Suprapubic skin (tissue), 3 donors: Measurements from ENCODE around the gene TMEM18.

Experiments
- POLR2AphosphoS5 ChIP-seq, 3 donors: sonication (generic); formaldehyde crosslinking; IDR thresholded peaks; one replicate each; pipeline ENCODE4 v1.6.1; 2017; ENCODE audit warnings: antibody characterized with exemption in 3 of 3
- TF ChIP-seq, protein P1 (sequence below), 2 donors: fragments of 200-600 bp in 1 of 2; fragments of 450-650 bp in 1 of 2; sonication (generic) in 1 of 2; IDR thresholded peaks; one replicate each; pipeline ENCODE4 v1.5.1; 2016 to 2019; ENCODE audit warnings: antibody characterized with exemption in 2 of 2, mild to moderate bottlenecking in 1 of 2, moderate library complexity in 1 of 2

DNA sequence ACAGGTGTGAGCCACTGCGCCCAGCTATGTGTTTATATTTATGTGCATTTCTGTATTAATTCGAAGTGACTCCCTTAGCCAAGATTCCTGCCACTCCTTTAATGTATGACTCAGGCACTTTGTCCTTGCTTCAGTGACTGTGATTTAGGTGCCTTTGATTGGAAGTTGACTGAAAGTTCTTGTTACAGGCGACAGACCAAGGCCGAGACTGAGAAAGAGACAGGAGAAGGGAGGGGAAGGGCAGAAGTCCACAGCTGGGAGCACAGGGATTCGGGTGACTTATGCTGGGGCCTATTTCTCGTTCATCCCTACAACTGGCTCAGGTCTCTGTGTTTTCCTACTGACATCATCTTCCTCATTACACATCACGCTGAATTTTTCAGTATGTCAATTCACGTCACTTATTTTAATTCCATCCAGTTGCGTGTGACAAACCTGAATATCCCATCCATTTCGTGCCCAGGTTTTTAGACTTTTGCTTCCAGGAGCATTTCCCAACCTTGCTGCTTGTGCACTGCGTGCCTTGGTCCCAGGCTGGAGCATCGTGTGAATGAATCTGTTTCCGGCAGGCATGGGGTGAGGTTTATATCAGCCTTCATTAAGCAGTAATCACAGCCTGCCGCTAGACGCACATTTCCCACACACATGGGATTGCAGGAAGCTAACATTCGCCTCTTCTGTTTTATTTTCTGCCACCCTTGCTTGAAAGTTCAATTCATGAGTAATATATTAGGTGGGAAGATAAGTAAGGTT is 42.4 kb downstream of the TMEM18 start:
- TF ChIP-seq, protein P1, sequence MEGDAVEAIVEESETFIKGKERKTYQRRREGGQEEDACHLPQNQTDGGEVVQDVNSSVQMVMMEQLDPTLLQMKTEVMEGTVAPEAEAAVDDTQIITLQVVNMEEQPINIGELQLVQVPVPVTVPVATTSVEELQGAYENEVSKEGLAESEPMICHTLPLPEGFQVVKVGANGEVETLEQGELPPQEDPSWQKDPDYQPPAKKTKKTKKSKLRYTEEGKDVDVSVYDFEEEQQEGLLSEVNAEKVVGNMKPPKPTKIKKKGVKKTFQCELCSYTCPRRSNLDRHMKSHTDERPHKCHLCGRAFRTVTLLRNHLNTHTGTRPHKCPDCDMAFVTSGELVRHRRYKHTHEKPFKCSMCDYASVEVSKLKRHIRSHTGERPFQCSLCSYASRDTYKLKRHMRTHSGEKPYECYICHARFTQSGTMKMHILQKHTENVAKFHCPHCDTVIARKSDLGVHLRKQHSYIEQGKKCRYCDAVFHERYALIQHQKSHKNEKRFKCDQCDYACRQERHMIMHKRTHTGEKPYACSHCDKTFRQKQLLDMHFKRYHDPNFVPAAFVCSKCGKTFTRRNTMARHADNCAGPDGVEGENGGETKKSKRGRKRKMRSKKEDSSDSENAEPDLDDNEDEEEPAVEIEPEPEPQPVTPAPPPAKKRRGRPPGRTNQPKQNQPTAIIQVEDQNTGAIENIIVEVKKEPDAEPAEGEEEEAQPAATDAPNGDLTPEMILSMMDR (IDR thresholded peaks at IDR 0.05), result no peak
- no peak for TF ChIP-seq POLR2AphosphoS5 (IDR thresholded peaks at IDR 0.05)
